IMR-90 (cell line): Measurements from ENCODE around the gene TRIM25.

ENCODE experiments used
- BHLHE40 ChIP-seq: fragments of 150-350 bp; IDR thresholded peaks from 2 replicates; pipeline ENCODE4 v1.6.1; 2016; ENCODE audit warnings: mild to moderate bottlenecking, low read depth, low read length
- CEBPB ChIP-seq: IDR thresholded peaks from 2 replicates; pipeline ENCODE4 v1.6.1; 2012; ENCODE audit warnings: low read depth, low read length, improper control_type of control experiment
- ELK1 ChIP-seq: fragments of 150-350 bp; IDR thresholded peaks from 2 replicates; pipeline ENCODE4 v1.6.1; 2016; ENCODE audit warnings: low read depth, mild to moderate bottlenecking, low read length, moderate library complexity, borderline replicate concordance
- MAFK ChIP-seq: IDR thresholded peaks from 2 replicates; pipeline ENCODE4 v1.6.1; 2012; ENCODE audit warnings: low read depth, low read length, improper control_type of control experiment
- MAZ ChIP-seq: IDR thresholded peaks from 2 replicates; pipeline ENCODE4 v1.6.1; 2012; ENCODE audit warnings: low read depth, mild to moderate bottlenecking, low read length, improper control_type of control experiment, moderate library complexity, borderline replicate concordance
- NFE2L2 ChIP-seq: fragments of 150-350 bp; IDR thresholded peaks from 2 replicates; pipeline ENCODE4 v1.6.1; 2016; ENCODE audit warnings: low read depth, mild to moderate bottlenecking, low read length
- POLR2A ChIP-seq: IDR thresholded peaks from 2 replicates; pipeline ENCODE4 v1.6.1; 2012; ENCODE audit warnings: mild to moderate bottlenecking, low read depth, low read length
- RCOR1 ChIP-seq: IDR thresholded peaks from 2 replicates; pipeline ENCODE4 v1.6.1; 2012; ENCODE audit warnings: mild to moderate bottlenecking, low read length, improper control_type of control experiment; ENCODE audit not compliant: insufficient replicate concordance
- SMC3 ChIP-seq: fragments of 150-350 bp; IDR thresholded peaks from 2 replicates; pipeline ENCODE4 v1.6.1; 2016; ENCODE audit warnings: low read depth, mild to moderate bottlenecking, antibody characterized with exemption, low read length, moderate library complexity
- TF ChIP-seq, protein P1 (sequence below): conservative IDR thresholded peaks from 2 replicates; pipeline ENCODE4 v1.5.1; 2012; ENCODE audit warnings: mild to moderate bottlenecking, low read depth, low read length, improper control_type of control experiment
- TF ChIP-seq, protein P2 (sequence below): fragments of 150-350 bp; IDR thresholded peaks from 2 replicates; pipeline ENCODE4 v1.6.1; 2017; ENCODE audit warnings: mild to moderate bottlenecking, antibody characterized with exemption, low read length, low read depth

DNA sequence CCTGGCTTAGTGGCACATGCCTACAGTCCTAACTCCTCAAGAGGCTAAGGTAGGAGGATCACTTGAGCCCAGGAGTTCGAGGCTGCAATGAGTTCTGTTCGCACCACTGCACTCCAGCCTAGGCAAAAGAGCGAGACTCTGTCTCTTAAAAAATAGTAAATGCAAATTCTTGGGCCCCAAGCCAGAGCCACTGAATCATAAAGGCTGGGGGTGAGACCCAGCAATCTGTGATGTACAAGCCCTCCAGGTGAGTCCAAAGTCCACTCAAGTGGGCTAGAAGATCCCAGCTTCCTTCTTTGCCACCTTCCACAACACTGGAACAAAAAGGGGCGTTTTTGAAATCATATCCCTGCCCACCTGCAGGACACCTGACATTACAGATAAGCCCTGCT, 16.9 kb downstream of the TRIM25 start:
- TF ChIP-seq, protein P1, sequence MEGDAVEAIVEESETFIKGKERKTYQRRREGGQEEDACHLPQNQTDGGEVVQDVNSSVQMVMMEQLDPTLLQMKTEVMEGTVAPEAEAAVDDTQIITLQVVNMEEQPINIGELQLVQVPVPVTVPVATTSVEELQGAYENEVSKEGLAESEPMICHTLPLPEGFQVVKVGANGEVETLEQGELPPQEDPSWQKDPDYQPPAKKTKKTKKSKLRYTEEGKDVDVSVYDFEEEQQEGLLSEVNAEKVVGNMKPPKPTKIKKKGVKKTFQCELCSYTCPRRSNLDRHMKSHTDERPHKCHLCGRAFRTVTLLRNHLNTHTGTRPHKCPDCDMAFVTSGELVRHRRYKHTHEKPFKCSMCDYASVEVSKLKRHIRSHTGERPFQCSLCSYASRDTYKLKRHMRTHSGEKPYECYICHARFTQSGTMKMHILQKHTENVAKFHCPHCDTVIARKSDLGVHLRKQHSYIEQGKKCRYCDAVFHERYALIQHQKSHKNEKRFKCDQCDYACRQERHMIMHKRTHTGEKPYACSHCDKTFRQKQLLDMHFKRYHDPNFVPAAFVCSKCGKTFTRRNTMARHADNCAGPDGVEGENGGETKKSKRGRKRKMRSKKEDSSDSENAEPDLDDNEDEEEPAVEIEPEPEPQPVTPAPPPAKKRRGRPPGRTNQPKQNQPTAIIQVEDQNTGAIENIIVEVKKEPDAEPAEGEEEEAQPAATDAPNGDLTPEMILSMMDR = no peak
- TF ChIP-seq CEBPB = no peak
- TF ChIP-seq POLR2A = no peak
- TF ChIP-seq BHLHE40 = no peak
- TF ChIP-seq RCOR1 = no peak
- no peak for TF ChIP-seq SMC3
- no peak for TF ChIP-seq MAFK
- TF ChIP-seq, protein P2, sequence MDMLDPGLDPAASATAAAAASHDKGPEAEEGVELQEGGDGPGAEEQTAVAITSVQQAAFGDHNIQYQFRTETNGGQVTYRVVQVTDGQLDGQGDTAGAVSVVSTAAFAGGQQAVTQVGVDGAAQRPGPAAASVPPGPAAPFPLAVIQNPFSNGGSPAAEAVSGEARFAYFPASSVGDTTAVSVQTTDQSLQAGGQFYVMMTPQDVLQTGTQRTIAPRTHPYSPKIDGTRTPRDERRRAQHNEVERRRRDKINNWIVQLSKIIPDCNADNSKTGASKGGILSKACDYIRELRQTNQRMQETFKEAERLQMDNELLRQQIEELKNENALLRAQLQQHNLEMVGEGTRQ = no peak
- TF ChIP-seq NFE2L2 = no peak
- TF ChIP-seq MAZ = no peak
- no peak for TF ChIP-seq ELK1
